GM19240 (cell line): ENCODE data around the gene FUZ.

Experiments used
- DNase-seq: peaks from one replicate; pipeline ENCODE4 v3.0.0; 2011; ENCODE audit warnings: low spot score; ENCODE audit not compliant: insufficient read length

FUZ gene

GRCh38 chr19:49781394-49781793 is 31.7 kb downstream of the FUZ start:
- no peak for DNase-seq

- DNase-seq = no peak
Measured at GRCh38 chr19:49780861-49781260, 32.2 kb downstream of the FUZ start.

- DNase-seq = no peak
Measured at GRCh38 chr19:49779731-49780555, 33.1 kb downstream of the FUZ start.

GRCh38 chr19:49776371-49776764 is 36.7 kb downstream of the FUZ start:
- no peak for DNase-seq

GRCh38 chr19:49775742-49776370 is 37.2 kb downstream of the FUZ start:
- DNase-seq = no peak

- DNase-seq = no peak
Measured at GRCh38 chr19:49774969-49775368, 38.1 kb downstream of the FUZ start.

- DNase-seq = no peak
Measured at GRCh38 chr19:49773663-49774350, 39.3 kb downstream of the FUZ start.

- DNase-seq = no peak
Measured at GRCh38 chr19:49772850-49773432, 40.2 kb downstream of the FUZ start.

- DNase-seq = no peak
Measured at GRCh38 chr19:49771674-49772139, 41.4 kb downstream of the FUZ start.

- DNase-seq = no peak
Measured at GRCh38 chr19:49770529-49770928, 42.6 kb downstream of the FUZ start.

- no peak for DNase-seq
Measured at GRCh38 chr19:49767967-49768581, 45.0 kb downstream of the FUZ start.

- DNase-seq = no peak
Measured at GRCh38 chr19:49767381-49767780, 45.7 kb downstream of the FUZ start.

- DNase-seq = peak; percentile 33
Measured at GRCh38 chr19:49766930-49767299, 46.2 kb downstream of the FUZ start, which contains the start of gene AP2A1. AP2A1 (plus strand) TSS chr19:49767001; CDS start chr19:49767134, 133 bp downstream.

GRCh38 chr19:49766007-49766929 is 46.8 kb downstream of the FUZ start:
- peak; percentile 99 for DNase-seq

GRCh38 chr19:49764341-49764740 is 48.8 kb downstream of the FUZ start:
- DNase-seq = no peak

- no peak for DNase-seq
Measured at GRCh38 chr19:49763230-49763629, 49.9 kb downstream of the FUZ start, which contains the start of gene TSKS. TSKS (minus strand) TSS chr19:49763306; CDS start chr19:49763247, 59 bp downstream.

- no peak for DNase-seq
Measured at GRCh38 chr19:49761625-49762311, 51.3 kb downstream of the FUZ start.

- no peak for DNase-seq
Measured at GRCh38 chr19:49761249-49761624, 51.9 kb downstream of the FUZ start.

- no peak for DNase-seq
Measured at GRCh38 chr19:49758292-49758691, 54.8 kb downstream of the FUZ start.
